Hypothalamus (tissue), 51 donors: ENCODE data around the gene SH3RF3.

Experiments used
- DNase-seq, 51 donors: peaks; one replicate each; lab custom pipeline; 2025; lab: John Stamatoyannopoulos, UW

Gene SH3RF3

GRCh38 chr2:109322111-109322510 is 193.1 kb downstream of the SH3RF3 start:
- peak in 30 of 51 donors; percentile 5 to 61 (median 31) for DNase-seq

GRCh38 chr2:109322641-109323040 is 193.6 kb downstream of the SH3RF3 start:
- no peak for DNase-seq

GRCh38 chr2:109324861-109325260 is 195.9 kb downstream of the SH3RF3 start:
- DNase-seq = peak in 2 of 51 donors; percentile 9 to 26

GRCh38 chr2:109325570-109325969 is 196.6 kb downstream of the SH3RF3 start:
- DNase-seq = no peak

- DNase-seq = peak in 1 of 51 donors; percentile 33
These were observed 197.3 kb downstream of the SH3RF3 start for GRCh38 chr2:109326306-109326705.

- DNase-seq = no peak
These were observed 201.1 kb downstream of the SH3RF3 start for GRCh38 chr2:109330056-109330455.

GRCh38 chr2:109331081-109331480 is 202.1 kb downstream of the SH3RF3 start:
- no peak for DNase-seq

GRCh38 chr2:109331896-109332848 is 203.2 kb downstream of the SH3RF3 start:
- peak in 29 of 51 donors; percentile 10 to 86 (median 27) for DNase-seq

GRCh38 chr2:109332880-109333279 is 203.9 kb downstream of the SH3RF3 start:
- DNase-seq = no peak

GRCh38 chr2:109333414-109334210 is 204.6 kb downstream of the SH3RF3 start:
- no peak for DNase-seq

- no peak for DNase-seq
These were observed 206.7 kb downstream of the SH3RF3 start for GRCh38 chr2:109335631-109336176.

GRCh38 chr2:109336296-109336695 is 207.3 kb downstream of the SH3RF3 start:
- no peak for DNase-seq

- no peak for DNase-seq
These were observed 208.2 kb downstream of the SH3RF3 start for GRCh38 chr2:109337221-109337620.

GRCh38 chr2:109339519-109339966 is 210.5 kb downstream of the SH3RF3 start:
- DNase-seq = no peak

- no peak for DNase-seq
These were observed 211.4 kb downstream of the SH3RF3 start for GRCh38 chr2:109340381-109340780.

- DNase-seq = no peak
These were observed 212.6 kb downstream of the SH3RF3 start for GRCh38 chr2:109341355-109342255.

- no peak for DNase-seq
These were observed 213.3 kb downstream of the SH3RF3 start for GRCh38 chr2:109342256-109342850.

- DNase-seq = no peak
These were observed 213.9 kb downstream of the SH3RF3 start for GRCh38 chr2:109342930-109343329.

- DNase-seq = no peak
These were observed 214.5 kb downstream of the SH3RF3 start for GRCh38 chr2:109343460-109343859.
